NCI-H1436 treated with DMSO at 0.1 percent for 48 hours (cell line): ENCODE data around the gene TMOD1.
"Not testable (repeated sequence)": the region's sequence is repeated elsewhere in the genome, so short reads cannot be mapped to it uniquely, and the experiment has no call there.

ENCODE experiments used
- DNase-seq: peaks from one replicate; lab custom pipeline; 2025; lab: John Stamatoyannopoulos, UW

The TMOD1 gene

DNA sequence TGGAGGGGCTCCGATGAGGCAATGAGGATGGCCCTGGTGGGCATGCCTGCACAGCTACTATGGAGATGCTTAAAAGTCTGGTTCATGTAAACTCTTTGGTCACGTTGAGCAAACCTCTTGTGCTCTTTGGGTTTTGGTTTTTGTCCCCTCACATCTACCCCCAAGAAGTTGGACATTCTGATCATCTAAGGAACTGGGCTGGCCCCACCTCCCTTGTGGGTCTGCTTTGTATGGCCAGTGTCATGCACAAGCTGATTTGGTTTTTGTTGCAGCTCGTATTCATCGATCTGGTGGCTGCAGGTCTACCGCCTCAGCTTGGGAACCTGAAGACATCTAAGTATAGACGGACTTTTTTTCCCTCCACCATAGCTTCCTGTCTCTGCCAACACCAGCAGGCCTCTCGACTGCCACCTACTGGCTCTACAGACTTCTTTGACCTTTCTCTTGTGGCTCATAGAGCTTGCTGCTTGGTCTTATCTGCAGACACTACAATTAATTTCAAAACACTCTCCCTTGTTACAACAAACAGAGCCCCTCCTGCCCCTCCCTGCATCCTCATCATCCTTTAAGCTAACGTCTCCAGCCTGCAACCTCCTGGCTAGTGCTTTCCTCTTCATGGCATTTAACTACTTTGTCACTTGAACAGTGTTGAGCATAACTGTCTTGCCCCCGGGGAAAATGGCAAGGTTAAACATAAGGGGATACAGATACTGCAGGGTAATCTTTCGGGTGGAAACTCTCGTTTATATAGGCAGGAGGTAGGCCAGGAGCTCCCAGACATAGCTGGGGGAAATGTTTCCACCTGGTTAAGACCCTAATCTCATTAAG lies 97.2 kb downstream of the TMOD1 start:
- peak; percentile 28 for DNase-seq

DNA sequence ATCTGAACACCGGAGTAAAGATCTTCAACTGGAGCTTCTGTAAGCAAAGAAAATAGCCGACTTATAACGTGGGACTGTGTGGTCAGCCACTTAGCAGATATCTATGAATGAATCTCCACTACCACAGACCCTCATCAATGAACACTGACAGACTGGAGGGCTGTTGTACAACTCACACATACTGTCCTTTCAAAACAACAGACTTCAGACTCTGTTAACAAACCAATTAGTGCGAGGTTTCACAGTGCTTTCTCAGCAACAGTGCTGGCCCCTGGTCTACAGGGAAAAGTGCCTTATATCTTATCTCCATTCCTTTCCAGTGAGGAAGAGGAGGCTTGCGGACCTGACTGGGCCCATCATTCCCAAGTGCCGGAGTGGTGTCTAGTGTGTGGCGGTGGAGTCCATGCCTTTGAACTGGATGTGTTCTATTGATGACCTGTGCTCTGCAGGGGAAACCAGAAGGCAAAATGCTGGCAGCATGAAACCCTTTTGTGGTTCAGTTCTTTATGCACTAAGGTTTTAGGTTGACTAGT lies 97.9 kb downstream of the TMOD1 start:
- DNase-seq: no peak

DNA sequence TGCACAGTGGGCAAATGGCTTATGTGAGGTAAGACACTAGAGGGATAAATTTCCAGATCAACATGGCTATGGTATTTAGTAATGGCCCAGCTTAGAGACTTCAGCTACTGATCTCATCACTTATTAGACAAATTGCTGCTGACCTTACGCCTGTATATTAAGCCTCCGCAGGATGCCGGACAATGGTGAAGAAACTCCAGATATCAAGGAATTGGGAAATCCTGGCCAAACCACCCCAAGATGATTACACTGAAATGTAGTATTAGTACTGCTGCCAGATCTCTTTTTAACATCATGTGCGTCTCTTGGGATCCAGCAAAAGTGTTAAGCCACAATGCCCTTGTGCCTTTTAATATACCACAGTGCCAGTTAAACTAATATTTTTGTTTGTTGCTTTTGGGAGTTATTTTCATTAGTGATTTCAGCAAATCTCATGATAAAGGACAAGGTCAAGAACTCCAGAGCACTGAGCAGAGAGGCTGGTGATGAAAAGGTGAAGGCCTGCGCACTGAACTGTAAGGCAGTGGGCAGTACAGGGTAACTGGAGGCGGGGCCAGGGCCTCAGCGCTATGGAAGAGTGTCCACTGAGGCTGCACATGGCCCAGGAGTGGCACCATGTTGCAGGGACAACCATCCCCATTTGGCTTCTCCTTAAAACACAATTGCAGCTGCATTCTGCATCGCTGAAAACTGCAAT lies 99.2 kb downstream of the TMOD1 start:
- DNase-seq: no peak

- DNase-seq: no peak
Observed at GRCh38 chr9:97601228-97601898, 99.9 kb downstream of the TMOD1 start.

DNA sequence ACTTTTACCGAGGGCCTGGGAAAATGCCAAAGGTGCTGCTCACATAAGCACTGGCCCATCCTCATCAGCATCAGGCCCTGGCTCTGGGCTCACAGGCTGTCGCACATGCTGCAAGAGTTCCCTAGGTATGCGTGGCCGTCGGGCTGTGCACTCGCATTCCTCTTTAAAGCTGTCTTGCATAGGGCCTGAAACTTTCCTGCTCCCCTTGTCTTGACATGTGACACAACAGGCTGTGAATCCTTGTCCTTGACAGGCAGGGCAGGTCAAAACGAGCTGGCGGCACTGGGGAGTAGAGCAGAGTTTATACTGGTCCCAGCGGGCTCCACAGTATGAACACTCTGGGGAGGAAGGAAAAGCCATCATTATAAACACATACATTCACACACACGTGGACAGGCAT lies 101.0 kb downstream of the TMOD1 start:
- DNase-seq: no peak

- no peak for DNase-seq
Observed at GRCh38 chr9:97604901-97605645, 103.6 kb downstream of the TMOD1 start.

GRCh38 chr9:97615439-97616072 lies 114.1 kb downstream of the TMOD1 start:
- peak; percentile 41 for DNase-seq

DNA sequence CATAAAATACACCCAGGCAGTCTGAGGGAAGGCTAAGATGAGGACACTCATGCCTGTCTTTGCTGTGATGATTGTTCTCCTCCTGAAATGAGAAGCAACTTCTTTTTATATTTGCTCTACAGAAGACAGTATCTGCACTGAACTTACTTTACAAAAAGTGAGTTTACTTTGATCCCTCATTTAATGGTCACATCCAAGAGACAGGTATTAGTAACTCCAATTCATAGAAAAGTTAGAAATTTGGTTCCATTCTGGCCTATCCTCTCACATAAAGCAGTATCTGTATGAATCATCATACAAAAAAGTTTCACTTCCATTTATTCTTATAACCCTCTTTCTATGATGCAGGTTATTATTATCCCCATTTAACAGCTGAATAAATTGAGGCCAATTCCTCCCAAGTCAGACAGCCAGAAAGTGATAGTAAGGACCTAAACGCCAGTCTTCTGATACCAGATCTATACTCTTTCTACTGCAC lies 116.5 kb downstream of the TMOD1 start:
- no peak for DNase-seq

GRCh38 chr9:97620063-97620462 lies 118.6 kb downstream of the TMOD1 start:
- not testable (repeated sequence) for DNase-seq

DNA sequence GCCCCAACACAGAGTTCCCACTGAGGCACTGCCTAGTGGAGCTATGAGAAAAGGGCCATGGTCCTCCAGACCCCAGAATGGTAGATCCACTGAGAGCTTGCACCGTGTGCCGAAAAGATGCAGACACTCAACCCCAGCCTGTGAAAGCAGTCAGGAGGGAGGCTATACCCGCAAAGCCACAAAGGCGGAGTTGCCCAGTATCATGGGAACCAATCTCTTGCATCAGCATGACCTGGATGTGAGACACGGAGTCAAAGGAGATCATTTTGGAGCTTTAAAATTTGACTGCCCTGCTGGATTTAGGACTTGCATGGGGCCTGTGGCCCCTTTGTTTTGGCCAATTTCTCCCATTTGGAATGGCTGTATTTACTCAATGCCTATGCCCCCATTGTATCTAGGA lies 121.0 kb downstream of the TMOD1 start:
- DNase-seq: not testable (repeated sequence)

GRCh38 chr9:97623946-97624345 lies 122.5 kb downstream of the TMOD1 start:
- DNase-seq: no peak

- no peak for DNase-seq
Observed at GRCh38 chr9:97625620-97626019, 124.2 kb downstream of the TMOD1 start.

GRCh38 chr9:97627624-97628023 lies 126.2 kb downstream of the TMOD1 start:
- no peak for DNase-seq

GRCh38 chr9:97628668-97629067 lies 127.2 kb downstream of the TMOD1 start:
- no peak for DNase-seq

DNA sequence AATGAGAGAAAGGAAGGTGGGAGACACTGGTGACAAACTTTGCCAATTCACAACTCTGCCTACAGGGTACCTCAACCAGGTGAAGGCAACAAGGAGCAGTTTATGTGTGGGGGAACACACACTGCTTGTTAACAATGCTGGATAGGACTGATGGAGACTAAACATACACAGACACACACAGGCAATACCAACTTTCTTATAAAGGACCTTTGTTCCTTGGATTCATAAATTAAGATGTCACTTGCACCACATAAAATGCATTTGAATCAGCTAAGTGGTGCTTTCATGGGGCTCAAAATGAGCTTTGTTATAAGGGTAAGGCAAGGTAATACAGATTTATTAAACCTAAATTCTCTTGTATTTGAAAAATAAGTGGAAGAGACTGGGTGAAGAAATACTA lies 127.7 kb downstream of the TMOD1 start:
- no peak for DNase-seq

- no peak for DNase-seq
Observed at GRCh38 chr9:97630591-97630990, 129.1 kb downstream of the TMOD1 start.

GRCh38 chr9:97632248-97632984 lies 130.9 kb downstream of the TMOD1 start:
- DNase-seq: peak; percentile 17

- DNase-seq: peak; percentile 96
Observed at GRCh38 chr9:97632985-97633858, 131.8 kb downstream of the TMOD1 start, which contains the start of the genes NCBP1 and TSTD2. Gene NCBP1 (plus strand): TSS chr9:97633821. CDS start chr9:97633882, 61 bp downstream. Gene TSTD2 (minus strand): TSS chr9:97633368. CDS start chr9:97627562, 5,806 bp downstream.

DNA sequence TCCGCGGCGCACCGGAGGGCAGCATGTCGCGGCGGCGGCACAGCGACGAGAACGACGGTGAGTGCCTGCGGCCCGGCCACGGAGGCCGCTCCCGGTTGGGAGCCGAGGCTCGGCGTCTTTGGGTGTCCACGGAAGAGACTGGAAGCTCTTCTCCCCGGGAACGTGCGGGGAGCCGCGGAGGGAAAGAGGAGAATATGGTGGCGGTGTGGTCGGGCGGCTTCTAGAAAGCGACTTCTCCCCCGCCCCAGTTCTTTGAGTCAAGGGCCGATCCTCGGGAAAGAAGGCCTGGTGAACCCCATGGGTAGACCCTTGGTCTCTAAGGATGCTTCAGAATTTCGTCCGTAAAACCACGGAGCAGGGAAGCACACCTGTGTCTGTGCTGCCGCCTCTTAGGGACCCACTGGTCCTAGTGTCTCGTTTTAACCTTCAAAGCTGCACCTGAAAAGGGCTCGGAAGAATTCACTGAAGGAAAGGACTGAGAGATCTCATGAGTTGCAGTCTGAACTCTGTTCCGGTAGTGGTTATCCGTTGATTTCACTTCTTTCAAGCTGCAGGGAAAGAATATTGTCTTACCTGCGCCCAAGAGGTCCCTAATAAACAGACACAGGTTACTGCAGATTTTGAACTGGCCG lies 132.5 kb downstream of the TMOD1 start:
- no peak for DNase-seq
